Stimulated activated CD8-positive, alpha-beta memory T cell treated with anti-CD3 and anti-CD28 coated beads, Interleukin-4, amount 100 ng/mL, for 48 hours (primary cell): ENCODE results near the gene SLC25A13.

Experiments used
- DNase-seq: peaks from one replicate; pipeline ENCODE4 v3.0.0-alpha.2; 2020

The SLC25A13 gene

DNA sequence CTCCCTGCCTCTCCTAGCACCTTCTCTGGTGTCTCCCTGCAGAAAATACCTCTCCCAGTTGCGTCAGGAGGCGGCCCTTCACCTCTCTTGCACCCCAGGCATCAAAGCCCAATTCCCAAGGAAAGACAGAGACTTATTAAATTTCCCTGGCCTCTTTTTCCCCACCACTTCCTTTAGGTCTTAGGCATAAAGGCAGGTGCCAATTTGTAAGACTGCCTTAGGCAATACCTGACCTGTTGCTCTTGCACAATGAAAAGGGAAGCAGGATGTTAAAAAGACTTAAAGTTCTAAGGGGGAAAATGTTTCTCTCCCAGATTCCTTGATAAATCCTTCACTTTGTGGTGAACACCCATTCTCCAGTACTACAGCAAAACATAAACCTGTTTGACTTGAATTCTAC lies 186.7 kb downstream of the SLC25A13 start:
- no peak for DNase-seq

- DNase-seq: no peak
Observed at GRCh38 chr7:96131525-96131924, 190.4 kb downstream of the SLC25A13 start.

DNA sequence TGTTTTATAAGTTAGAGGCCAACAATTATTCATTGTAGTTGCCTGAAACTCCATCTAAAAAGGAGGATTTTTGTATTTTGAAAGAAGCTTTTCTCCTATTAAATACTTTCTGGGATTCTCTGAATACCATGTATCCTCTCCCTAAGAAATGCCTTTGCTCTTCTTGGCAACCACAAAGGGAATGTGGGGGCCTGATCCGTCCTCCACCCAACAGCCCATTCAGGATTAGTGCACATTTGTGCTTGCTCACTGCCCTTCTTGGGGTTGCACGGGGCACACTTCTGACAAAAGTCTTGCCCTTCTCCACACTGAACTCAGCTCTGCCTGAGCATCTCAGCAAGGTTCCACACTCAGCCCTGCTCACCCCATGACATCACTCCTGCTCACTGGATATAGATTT lies 194.2 kb downstream of the SLC25A13 start:
- DNase-seq: no peak

- DNase-seq: no peak
Observed at GRCh38 chr7:96126382-96126781, 195.5 kb downstream of the SLC25A13 start.

GRCh38 chr7:96122746-96123145 lies 199.2 kb downstream of the SLC25A13 start:
- DNase-seq: no peak

DNA sequence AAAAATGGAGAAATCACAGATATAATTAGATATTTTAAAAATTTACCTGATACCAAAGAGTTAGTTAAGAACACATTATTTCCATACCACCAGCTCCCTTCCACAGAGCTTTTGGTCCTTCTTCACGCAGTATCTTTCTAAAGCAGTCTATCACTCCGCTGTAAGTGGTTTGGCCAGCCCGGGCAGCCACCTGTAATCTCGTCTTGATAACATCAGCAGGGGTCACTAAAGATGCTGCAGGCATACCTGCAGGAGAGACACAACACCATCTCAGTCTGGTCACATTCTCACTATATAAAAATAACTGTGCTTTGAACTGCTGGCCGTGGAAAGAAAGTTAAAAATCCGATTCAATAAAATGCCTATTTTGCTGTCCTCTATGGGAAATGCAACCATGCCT lies 200.1 kb downstream of the SLC25A13 start:
- no peak for DNase-seq

DNA sequence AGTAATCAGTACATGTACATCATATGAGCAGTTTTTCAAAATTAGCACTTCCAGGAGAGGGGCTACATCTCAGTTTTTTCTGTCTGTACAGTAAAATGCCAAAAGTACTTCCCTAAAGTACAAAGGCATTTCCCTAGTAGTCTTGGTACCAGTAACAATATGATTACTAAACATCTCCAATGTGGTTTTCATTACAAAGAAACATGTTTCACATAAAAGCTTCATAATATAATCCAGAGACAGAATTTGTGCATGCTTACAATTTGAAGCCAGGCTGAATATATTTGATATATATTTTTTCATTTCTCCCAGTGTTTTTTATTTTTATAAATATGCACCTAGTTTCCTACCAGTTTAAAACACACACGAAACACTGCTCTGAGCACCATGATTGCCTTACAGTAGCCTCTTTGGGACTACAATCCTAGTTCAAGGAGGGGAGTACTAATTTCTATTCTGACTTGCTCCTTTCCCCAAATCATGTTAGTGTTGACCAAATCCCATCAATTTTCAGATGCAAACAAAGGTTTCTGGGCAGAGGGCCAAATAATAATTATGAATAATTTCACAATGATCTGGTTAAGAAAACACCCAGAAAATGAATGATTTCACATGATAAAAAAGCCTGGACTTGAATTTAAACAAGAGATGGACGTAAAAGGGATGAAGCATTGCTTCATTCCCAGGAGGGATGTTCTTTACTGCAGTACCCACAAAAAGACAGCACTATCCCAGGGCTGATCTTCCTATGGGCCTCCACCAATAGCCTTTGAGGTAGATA lies 201.3 kb downstream of the SLC25A13 start:
- no peak for DNase-seq

GRCh38 chr7:96118449-96119001 lies 203.4 kb downstream of the SLC25A13 start:
- DNase-seq: no peak

- DNase-seq: no peak
Observed at GRCh38 chr7:96116173-96116572, 205.7 kb downstream of the SLC25A13 start.

DNA sequence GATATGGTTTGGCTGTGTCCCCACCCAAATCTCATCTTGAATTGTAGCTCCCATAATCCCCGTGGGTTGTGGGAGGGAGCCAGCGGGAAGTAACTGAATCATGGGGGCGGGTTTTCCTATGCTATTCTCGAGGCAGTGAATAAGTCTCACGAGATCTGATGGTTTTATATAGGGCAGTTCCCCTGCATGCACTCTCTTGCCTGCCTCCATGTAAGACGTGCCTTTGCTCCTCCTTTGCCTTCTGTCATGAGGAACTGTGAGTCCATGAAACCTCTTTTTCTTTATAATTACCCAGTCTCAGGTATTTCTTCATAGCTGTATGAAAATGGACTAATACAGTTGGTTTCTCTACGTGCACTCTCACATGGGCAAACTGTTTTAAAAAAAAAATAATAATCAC lies 207.7 kb downstream of the SLC25A13 start:
- DNase-seq: no peak

GRCh38 chr7:96111405-96111804 lies 210.5 kb downstream of the SLC25A13 start:
- DNase-seq: no peak

DNA sequence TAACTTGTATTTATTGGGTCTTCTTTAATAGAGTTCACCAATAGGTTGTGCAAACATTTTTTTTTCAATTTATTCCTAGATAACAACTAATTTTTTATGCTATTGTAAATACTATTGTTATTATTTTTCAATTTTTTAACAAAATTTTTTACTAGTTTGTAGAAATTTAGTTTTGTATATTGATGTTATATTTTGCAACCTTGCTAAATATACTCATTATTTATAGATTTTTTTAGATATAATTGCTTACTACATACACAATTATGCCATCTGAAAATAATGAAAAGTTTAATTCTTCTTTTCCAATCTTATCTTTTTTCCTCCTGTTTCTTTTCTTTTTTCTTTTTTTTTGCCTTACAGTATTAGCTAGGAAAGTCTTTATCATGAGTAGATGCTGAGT lies 216.9 kb downstream of the SLC25A13 start:
- no peak for DNase-seq

DNA sequence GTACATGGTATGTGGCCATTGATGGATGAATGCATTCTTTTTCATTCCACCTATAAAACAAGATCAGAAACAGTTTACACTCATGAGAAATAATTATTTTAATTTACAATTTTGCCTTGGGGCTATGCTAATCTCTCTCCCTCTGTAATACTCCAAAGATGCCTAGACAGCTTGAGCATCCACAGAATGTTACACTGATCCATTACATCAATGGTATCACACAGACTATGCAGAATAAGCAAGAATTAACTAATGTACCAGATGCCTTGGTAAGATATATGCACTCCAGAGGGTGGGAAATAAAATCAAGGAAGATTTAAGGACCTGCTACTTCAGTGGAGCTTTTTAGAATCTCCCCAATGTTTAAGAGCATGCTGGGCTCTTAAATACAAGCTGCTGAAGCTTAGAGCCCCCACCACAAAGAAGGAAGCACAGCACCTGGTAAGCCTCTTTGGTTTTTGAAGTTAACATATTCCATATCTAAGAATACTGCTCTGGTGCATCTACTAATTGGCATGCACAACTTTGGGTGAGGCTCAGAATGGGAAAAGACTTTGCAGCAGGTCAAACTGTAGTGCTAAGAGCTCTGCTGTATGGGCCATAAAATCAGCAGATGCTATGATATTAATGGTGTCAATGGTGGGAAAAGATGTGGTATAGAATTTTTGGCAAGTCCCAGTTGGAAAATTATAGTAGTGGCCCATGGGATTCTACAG lies 219.6 kb downstream of the SLC25A13 start:
- DNase-seq: no peak

GRCh38 chr7:96100737-96101136 lies 221.2 kb downstream of the SLC25A13 start:
- no peak for DNase-seq

- DNase-seq: no peak
Observed at GRCh38 chr7:96097835-96098234, 224.1 kb downstream of the SLC25A13 start.

- DNase-seq: no peak
Observed at GRCh38 chr7:96093435-96093834, 228.5 kb downstream of the SLC25A13 start.

GRCh38 chr7:96090756-96091155 lies 231.1 kb downstream of the SLC25A13 start:
- no peak for DNase-seq

DNA sequence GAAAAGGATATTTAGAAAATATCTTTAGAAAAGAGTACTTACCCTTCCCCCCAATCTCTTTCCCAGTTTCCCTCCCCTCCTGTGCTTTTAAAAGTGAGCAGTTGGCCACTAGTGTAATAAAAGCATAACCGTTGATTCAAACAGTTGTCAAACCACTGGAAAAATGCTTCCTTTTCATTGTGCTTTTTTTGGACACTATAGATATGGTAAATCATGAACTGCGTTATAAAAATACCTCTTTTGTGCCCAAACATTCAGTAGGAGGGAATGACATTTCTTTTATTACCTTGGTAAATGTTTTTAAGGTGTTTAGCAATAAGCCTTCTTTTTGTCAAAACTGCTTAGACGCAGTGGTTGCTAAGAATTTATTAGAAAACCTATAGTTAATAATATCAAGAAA lies 232.4 kb downstream of the SLC25A13 start:
- DNase-seq: no peak

- DNase-seq: no peak
Observed at GRCh38 chr7:96088579-96088978, 233.3 kb downstream of the SLC25A13 start.

GRCh38 chr7:96085953-96086352 lies 235.9 kb downstream of the SLC25A13 start:
- DNase-seq: no peak

- DNase-seq: no peak
Observed at GRCh38 chr7:96084881-96085553, 236.9 kb downstream of the SLC25A13 start.

GRCh38 chr7:96080027-96080426 lies 241.9 kb downstream of the SLC25A13 start:
- DNase-seq: no peak

GRCh38 chr7:96076350-96076707 lies 245.6 kb downstream of the SLC25A13 start:
- DNase-seq: no peak
